Panc1 (cell line): ENCODE results near the gene FHIT. TPM values are rescaled to one million over a fixed set of nuclear protein-coding genes. Genes with fewer than 3 reads are reported as not detected.

ENCODE experiments used
- ATAC-seq: fragments of 200-7000 bp; cut with Tn5 transposase; 2 replicates; pipeline ENCODE4 v1.9.1; 2020; ENCODE audit warnings: mild to moderate bottlenecking, moderate library complexity
- BruUV-seq: library from RNA; stranded (reverse); fragments of 400-500 nt; replicated peaks from 2 replicates; lab custom pipeline; 2021; lab: Mats Ljungman, UMichigan
- CTCF ChIA-PET: fragments of 300-600 bp; sonication (Branson Sonifier 250); formaldehyde crosslinking; loops from one replicate; lab custom pipeline; 2022; ENCODE audit warnings: antibody characterized with exemption; lab: Charles Lee
- POLR2A ChIA-PET: fragments of 300-600 bp; sonication (Branson Sonifier 250); formaldehyde crosslinking; loops from one replicate; lab custom pipeline; 2022; ENCODE audit warnings: antibody characterized with exemption; lab: Charles Lee
- DNase-seq: peaks from one replicate; pipeline ENCODE4 v3.0.0-alpha.2; 2010; ENCODE audit warnings: low read depth, low spot score
- H3K27ac ChIP-seq: 2 replicates; pipeline ENCODE4 v1.5.1; 2011; ENCODE audit warnings: mild to moderate bottlenecking, low read length, inconsistent platforms
- H3K27me3 ChIP-seq: fragments of 200-500 bp; sonication (Bioruptor generic); 2 replicates; pipeline ENCODE4 v1.6.0; 2014; ENCODE audit warnings: low read length, inconsistent platforms; ENCODE audit not compliant: control insufficient read depth, insufficient read depth
- H3K36me3 ChIP-seq: fragments of 200-500 bp; sonication (Bioruptor generic); 2 replicates; pipeline ENCODE4 v1.5.1; 2014; ENCODE audit warnings: inconsistent platforms, mild to moderate bottlenecking, low read length, moderate library complexity; ENCODE audit not compliant: control insufficient read depth, insufficient read depth
- H3K4me1 ChIP-seq: 2 replicates; pipeline ENCODE4 v1.5.1; 2011; ENCODE audit warnings: inconsistent platforms, mild to moderate bottlenecking, low read length, moderate library complexity; ENCODE audit not compliant: control insufficient read depth, insufficient read depth
- H3K4me3 ChIP-seq, 2 experiments: 2 replicates each; pipeline ENCODE4 v1.5.1; 2011 to 2012; ENCODE audit warnings: low read depth in 2 of 2, low read length in 2 of 2, mild to moderate bottlenecking in 2 of 2, inconsistent platforms in 1 of 2, moderate library complexity in 1 of 2
- H3K9me3 ChIP-seq: fragments of 200-500 bp; sonication (Bioruptor generic); 2 replicates; pipeline ENCODE4 v1.5.1; 2014; ENCODE audit warnings: low read depth, mild to moderate bottlenecking, inconsistent platforms, low read length, moderate library complexity; ENCODE audit not compliant: control insufficient read depth, insufficient read depth
- POLR2AphosphoS5 ChIP-seq: IDR thresholded peaks from 2 replicates; pipeline ENCODE4 v1.6.1; 2012; ENCODE audit warnings: mild to moderate bottlenecking, low read depth, low read length, moderate library complexity
- SIN3A ChIP-seq: IDR thresholded peaks from 2 replicates; pipeline ENCODE4 v1.6.1; 2012; ENCODE audit warnings: low read depth, mild to moderate bottlenecking, low read length, moderate library complexity, borderline replicate concordance; ENCODE audit not compliant: insufficient read depth
- TCF7L2 ChIP-seq: IDR thresholded peaks from 2 replicates; pipeline ENCODE4 v1.6.1; 2011; ENCODE audit warnings: mild to moderate bottlenecking, low read depth, low read length, inconsistent platforms
- in situ Hi-C: cut with HindIII; loops from 2 replicates; pipeline ENCODE4 v1.10.0; 2016; ENCODE audit warnings: low sequenced_read_pairs, low pct_unique_long_range_greater_than_20kb
- intact Hi-C: fragments of 100-400 bp; cut with micrococcal nuclease; formaldehyde crosslinking; loops from one replicate; pipeline ENCODE4 v1.10.0; 2022; ENCODE audit not compliant: unreplicated experiment
- total RNA-seq: library from RNA; stranded (reverse); gene quantifications from one replicate; pipeline ENCODE4 v1.2.1, GENCODE V29; 2021; ENCODE audit not compliant: unreplicated experiment
- TF ChIP-seq, protein P1 (sequence below): fragments of 450-650 bp; IDR thresholded peaks from 2 replicates; pipeline ENCODE4 v1.5.1; 2017; ENCODE audit warnings: mild to moderate bottlenecking
- TF ChIP-seq, protein P2 (sequence below), 2 experiments: IDR thresholded peaks; 2 replicates each; pipeline ENCODE4 v1.6.1; 2011 to 2012; ENCODE audit warnings: low read depth in 2 of 2, control low read depth in 1 of 2, low read length in 1 of 2, mild to moderate bottlenecking in 1 of 2, moderate library complexity in 1 of 2; ENCODE audit not compliant: insufficient read depth in 1 of 2

Gene FHIT
- total RNA-seq, 1 experiment from 2014 or later: 2.2 TPM

DNA sequence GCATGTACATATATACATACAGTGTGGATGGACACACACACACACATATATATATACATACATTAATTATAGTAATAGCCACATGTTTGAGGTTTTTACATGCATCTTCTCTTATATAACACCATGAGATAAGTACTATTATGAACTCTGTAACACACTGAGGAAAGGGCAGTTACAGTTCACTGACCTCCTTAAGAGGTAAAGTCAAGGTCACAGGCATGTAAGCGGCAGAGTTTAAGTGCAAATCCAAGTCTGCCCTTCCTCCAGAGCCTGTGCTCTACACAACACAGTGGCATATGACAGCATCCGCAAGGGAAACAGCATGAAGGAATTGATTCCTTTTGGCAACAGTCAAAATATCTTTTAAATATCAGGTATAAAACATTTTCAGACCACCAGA is 26.4 kb downstream of the FHIT start:
- no peak for ATAC-seq
- in situ Hi-C loops: no loop called here
- no peaks in the 10 kb centered on the region for H3K36me3 ChIP-seq

DNA sequence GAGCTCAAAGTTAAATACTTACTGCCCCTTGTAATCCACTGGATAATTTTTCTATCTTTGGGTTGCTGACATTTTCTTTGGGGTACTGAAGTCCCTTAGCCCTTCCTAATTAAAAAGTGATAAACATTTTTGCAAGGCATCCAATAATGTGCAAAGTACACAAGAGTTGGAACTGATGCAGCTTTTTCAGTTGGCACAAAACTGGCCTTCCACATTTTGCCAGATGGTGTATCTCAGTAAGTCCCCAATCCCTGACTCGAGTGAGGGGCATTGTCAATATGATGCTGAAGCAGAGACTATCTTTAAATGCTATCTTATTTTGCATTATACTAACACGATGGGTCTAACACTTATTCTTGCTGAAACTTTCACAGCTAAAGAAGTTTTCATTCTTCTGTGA is 27.8 kb downstream of the FHIT start:
- TF ChIP-seq SIN3A (no peak), POLR2AphosphoS5 (no peak), TCF7L2 (no peak)
- TF ChIP-seq, protein P1, sequence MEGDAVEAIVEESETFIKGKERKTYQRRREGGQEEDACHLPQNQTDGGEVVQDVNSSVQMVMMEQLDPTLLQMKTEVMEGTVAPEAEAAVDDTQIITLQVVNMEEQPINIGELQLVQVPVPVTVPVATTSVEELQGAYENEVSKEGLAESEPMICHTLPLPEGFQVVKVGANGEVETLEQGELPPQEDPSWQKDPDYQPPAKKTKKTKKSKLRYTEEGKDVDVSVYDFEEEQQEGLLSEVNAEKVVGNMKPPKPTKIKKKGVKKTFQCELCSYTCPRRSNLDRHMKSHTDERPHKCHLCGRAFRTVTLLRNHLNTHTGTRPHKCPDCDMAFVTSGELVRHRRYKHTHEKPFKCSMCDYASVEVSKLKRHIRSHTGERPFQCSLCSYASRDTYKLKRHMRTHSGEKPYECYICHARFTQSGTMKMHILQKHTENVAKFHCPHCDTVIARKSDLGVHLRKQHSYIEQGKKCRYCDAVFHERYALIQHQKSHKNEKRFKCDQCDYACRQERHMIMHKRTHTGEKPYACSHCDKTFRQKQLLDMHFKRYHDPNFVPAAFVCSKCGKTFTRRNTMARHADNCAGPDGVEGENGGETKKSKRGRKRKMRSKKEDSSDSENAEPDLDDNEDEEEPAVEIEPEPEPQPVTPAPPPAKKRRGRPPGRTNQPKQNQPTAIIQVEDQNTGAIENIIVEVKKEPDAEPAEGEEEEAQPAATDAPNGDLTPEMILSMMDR: no peak
- TF ChIP-seq, protein P2, sequence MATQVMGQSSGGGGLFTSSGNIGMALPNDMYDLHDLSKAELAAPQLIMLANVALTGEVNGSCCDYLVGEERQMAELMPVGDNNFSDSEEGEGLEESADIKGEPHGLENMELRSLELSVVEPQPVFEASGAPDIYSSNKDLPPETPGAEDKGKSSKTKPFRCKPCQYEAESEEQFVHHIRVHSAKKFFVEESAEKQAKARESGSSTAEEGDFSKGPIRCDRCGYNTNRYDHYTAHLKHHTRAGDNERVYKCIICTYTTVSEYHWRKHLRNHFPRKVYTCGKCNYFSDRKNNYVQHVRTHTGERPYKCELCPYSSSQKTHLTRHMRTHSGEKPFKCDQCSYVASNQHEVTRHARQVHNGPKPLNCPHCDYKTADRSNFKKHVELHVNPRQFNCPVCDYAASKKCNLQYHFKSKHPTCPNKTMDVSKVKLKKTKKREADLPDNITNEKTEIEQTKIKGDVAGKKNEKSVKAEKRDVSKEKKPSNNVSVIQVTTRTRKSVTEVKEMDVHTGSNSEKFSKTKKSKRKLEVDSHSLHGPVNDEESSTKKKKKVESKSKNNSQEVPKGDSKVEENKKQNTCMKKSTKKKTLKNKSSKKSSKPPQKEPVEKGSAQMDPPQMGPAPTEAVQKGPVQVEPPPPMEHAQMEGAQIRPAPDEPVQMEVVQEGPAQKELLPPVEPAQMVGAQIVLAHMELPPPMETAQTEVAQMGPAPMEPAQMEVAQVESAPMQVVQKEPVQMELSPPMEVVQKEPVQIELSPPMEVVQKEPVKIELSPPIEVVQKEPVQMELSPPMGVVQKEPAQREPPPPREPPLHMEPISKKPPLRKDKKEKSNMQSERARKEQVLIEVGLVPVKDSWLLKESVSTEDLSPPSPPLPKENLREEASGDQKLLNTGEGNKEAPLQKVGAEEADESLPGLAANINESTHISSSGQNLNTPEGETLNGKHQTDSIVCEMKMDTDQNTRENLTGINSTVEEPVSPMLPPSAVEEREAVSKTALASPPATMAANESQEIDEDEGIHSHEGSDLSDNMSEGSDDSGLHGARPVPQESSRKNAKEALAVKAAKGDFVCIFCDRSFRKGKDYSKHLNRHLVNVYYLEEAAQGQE (IDR thresholded peaks at IDR 0.05; ENCODE audit: insufficient read depth in 1 of 2, low read depth in 2 of 2, low read length in 1 of 2): no peak
- Histone ChIP-seq H3K36me3 (no peaks in the 10 kb centered on the region), H3K27ac (no peak overlapping the region), H3K4me1 (no peaks in the 10 kb centered on the region), H3K4me3 (no peak overlapping the region), H3K9me3 (no peaks in the 10 kb centered on the region), H3K27me3 (no peaks in the 10 kb centered on the region)
- no TSS peak for BruUV-seq
- ATAC-seq: no peak
- ChIA-PET CTCF (no interaction called here), POLR2A (no interaction called here)
- intact Hi-C loops (no loop called here), in situ Hi-C loops (no loop called here)
- no peak for DNase-seq

More for the DNA sequence above, 26.4 kb downstream of the FHIT start:
- Histone ChIP-seq H3K27ac (no peak overlapping the region), H3K9me3 (no peaks in the 10 kb centered on the region), H3K4me3 (no peak overlapping the region), H3K4me1 (no peaks in the 10 kb centered on the region), H3K27me3 (no peaks in the 10 kb centered on the region)
- POLR2A ChIA-PET: no interaction called here
- TF ChIP-seq TCF7L2: no peak
- TF ChIP-seq, protein P1: no peak
- no peak for TF ChIP-seq SIN3A
- TF ChIP-seq, protein P2 (IDR thresholded peaks at IDR 0.05; ENCODE audit: insufficient read depth in 1 of 2, low read depth in 2 of 2, low read length in 1 of 2): no peak
- TF ChIP-seq POLR2AphosphoS5: no peak
- CTCF ChIA-PET: no interaction called here
- DNase-seq: no peak
- intact Hi-C loops: no loop called here
- BruUV-seq: no TSS peak
